Pancreas (tissue), 10 donors: ENCODE measurements around the gene S100A14. TPM values are rescaled to one million over a fixed set of nuclear protein-coding genes. Genes with fewer than 3 reads are reported as not detected.
A peak's percentile ranks its signal among the peaks of the same experiment; 100 is the strongest.

ENCODE experiments used
- ATAC-seq, 4 donors: fragments of 200-7000 bp; cut with Tn5 transposase; one replicate each; pipeline versions ENCODE4 v1.8.0 to v1.9.1; 2020; ENCODE audit warnings: mild to moderate bottlenecking in 4 of 4, moderate library complexity in 4 of 4
- DNase-seq, 6 donors: peaks; one replicate each; pipeline ENCODE4 v3.0.0-alpha.2; 2020
- FAIRE-seq: peaks from 2 replicates; lab custom pipeline; 2012; peaks lifted over from hg19 to GRCh38; lab: Jason Lieb, UNC
- H3K27ac ChIP-seq, 4 donors: fragments of 200-600 bp; sonication (generic); 1 replicate in 3 of 4; 2 replicates in 1 of 4; pipeline versions ENCODE4 v1.5.0 to v1.8.0; 2020
- H3K27me3 ChIP-seq, 4 donors: fragments of 200-600 bp; one replicate each; pipeline ENCODE4 v1.8.0; 2021
- H3K36me3 ChIP-seq, 3 donors: fragments of 200-600 bp; sonication (generic) in 1 of 3; one replicate each; pipeline versions ENCODE4 v1.5.0 to v1.8.0; 2020 to 2021
- H3K4me1 ChIP-seq, 3 donors: fragments of 200-600 bp; one replicate each; pipeline ENCODE4 v1.8.0; 2021
- H3K4me3 ChIP-seq, 4 donors: fragments of 200-600 bp; sonication (generic) in 2 of 4; one replicate each; pipeline versions ENCODE4 v1.5.0 to v1.8.0; 2020 to 2021
- H3K9me3 ChIP-seq, 4 donors: fragments of 200-600 bp; one replicate each; pipeline ENCODE4 v1.8.0; 2021
- CTCF ChIP-seq, 4 donors: fragments of 200-600 bp; sonication (generic) in 3 of 4; IDR thresholded peaks; one replicate each; pipeline versions ENCODE4 v1.5.0 to v1.8.0; 2021; ENCODE audit warnings: antibody characterized with exemption in 4 of 4
- WGBS, 2 donors: extraction: QIAGEN DNeasy Blood & Tissue Kit; methylation state at CpG; one replicate each; pipeline ENCODE4 v1.1.7; 2013; 5-methylcytosine and 5-hydroxymethylcytosine counted together
- intact Hi-C, 3 donors: fragments of 100-400 bp; cut with DNase I; formaldehyde crosslinking; loops; one replicate each; pipeline versions ENCODE4 v1.11.1 to v1.14.2; 2022
- polyA plus RNA-seq, 2 donors: library from polyadenylated mRNA; stranded (reverse); fragments of 200-250 nt; gene quantifications; one replicate each; pipeline ENCODE4 v1.2.3, GENCODE V29; 2013
- total RNA-seq, 6 donors: library from RNA; stranded (reverse); fragmentation: NEBNext Ultra II Directional in 4 of 6; extraction: Animal tissue kit (Norgen Biotek cat#: 25700) in 4 of 6; gene quantifications; one replicate each; pipeline versions ENCODE4 v1.2.1 to v1.2.4, GENCODE V29; 2021 to 2023
- donor health status: healthy with polysubstance abuse.
- donor health status: DM: no; HTN: no; CAD: no; lungs with moderate emphysema.
- donor health status: DM: no; HTN: no; CAD: no.
- donor health status: control.
- donor health status: control.
- donor health status: Bipolar disorder and iron deficiency.
- donor health status: DM: yes; HTN: yes; CAD: no.
- donor health status: DM: no; HTN: no; CAD: no.
- donor health status: DM: no; HTN: no; CAD: no.
- donor health status: DM: yes; HTN: yes; CAD: no.

S100A14 gene
- total and polyA plus RNA-seq, 8 donors, result 3.6 to 23.7 (median 13.0) TPM

GRCh38 chr1:153629343-153629665 is 13.2 kb upstream of the S100A14 start:
- DNase-seq (peak in 2 of 6 donors; percentile 45 to 51), ATAC-seq (no peak), FAIRE-seq (no peak)
- TF ChIP-seq CTCF (IDR thresholded peaks at IDR 0.05), result no peak
- intact Hi-C loops, result loop anchor here in 1 of 3 donors (10.0 kb wide), 1 partner anchor 55 kb away; no protein-coding TSS in a partner anchor
- H3K4me1 ChIP-seq, result peaks cover 0 to 9% (median 0%) of the 10 kb centered on the region in 3 donors
- no peaks in the 10 kb centered on the region for H3K27me3 ChIP-seq
- 78 to 79% methylated on average over 4 to 5 of the region's 5 CpGs for WGBS, 2 donors
- no peak overlapping the region for H3K27ac ChIP-seq
- no peaks in the 10 kb centered on the region for H3K36me3 ChIP-seq
- H3K4me3 ChIP-seq, result no peak overlapping the region
- H3K9me3 ChIP-seq, result no peaks in the 10 kb centered on the region

- Histone ChIP-seq H3K4me3 (no peak overlapping the region), H3K27ac (no peak overlapping the region), H3K27me3 (no peaks in the 10 kb centered on the region), H3K9me3 (no peaks in the 10 kb centered on the region), H3K36me3 (no peaks in the 10 kb centered on the region), H3K4me1 (peaks cover 0 to 9% (median 0%) of the 10 kb centered on the region in 3 donors)
- ATAC-seq (no peak), DNase-seq (peak in 2 of 6 donors; percentile 42 to 52), FAIRE-seq (no peak)
- WGBS, 2 donors, result 78 to 96% methylated on average over 6 of the region's 6 CpGs
- intact Hi-C loops, result loop anchor here in 1 of 3 donors (10.0 kb wide), 1 partner anchor 54 kb away; no protein-coding TSS in a partner anchor
- no peak for TF ChIP-seq CTCF (IDR thresholded peaks at IDR 0.05)
These were observed 12.7 kb upstream of the S100A14 start for GRCh38 chr1:153628638-153629342.

- Histone ChIP-seq H3K4me1 (peaks cover 0 to 9% (median 0%) of the 10 kb centered on the region in 3 donors), H3K9me3 (no peaks in the 10 kb centered on the region), H3K27ac (peak within 1 kb of the TSS; percentile 44 to 85 (median 80)), H3K27me3 (no peaks in the 10 kb centered on the region), H3K36me3 (no peaks in the 10 kb centered on the region), H3K4me3 (peak within 1 kb of the TSS; percentile 14 to 58 (median 31))
- FAIRE-seq (no peak), DNase-seq (peak in 3 of 6 donors; percentile 56 to 83 (median 65)), ATAC-seq (peak in 2 of 4 donors; percentile 5 to 30)
- no peak for TF ChIP-seq CTCF (IDR thresholded peaks at IDR 0.05)
- intact Hi-C loops, result loop anchor here in 1 of 3 donors (10.0 kb wide), 1 partner anchor 53 kb away; no protein-coding TSS in a partner anchor
- 49 to 52% methylated on average over 10 of the region's 10 CpGs for WGBS, 2 donors
These were observed 11.8 kb upstream of the S100A14 start, which contains the start of gene S100A1 for GRCh38 chr1:153627715-153628626. Gene S100A1 (plus strand): TSS chr1:153628434. CDS start chr1:153630522, 2,088 bp downstream.

- H3K4me1 ChIP-seq, result peaks cover 0 to 9% (median 0%) of the 10 kb centered on the region in 3 donors
- H3K4me3 ChIP-seq, result peak within 1 kb of the TSS; percentile 14 to 58 (median 31)
- no peaks in the 10 kb centered on the region for H3K9me3 ChIP-seq
- DNase-seq, result peak; percentile 78 to 91 (median 86)
- ATAC-seq, result peak; percentile 81 to 87 (median 85)
- no peaks in the 10 kb centered on the region for H3K27me3 ChIP-seq
- peak; percentile 21 to 44 (median 38) for TF ChIP-seq CTCF (IDR thresholded peaks at IDR 0.05)
- WGBS, 2 donors, result 3 to 4% methylated on average over 28 of the region's 28 CpGs
- H3K27ac ChIP-seq, result peak within 1 kb of the TSS; percentile 44 to 85 (median 80)
- H3K36me3 ChIP-seq, result peaks cover 0 to 5% (median 0%) of the 10 kb centered on the region in 3 donors
- intact Hi-C loops, result loop anchor here in 1 of 3 donors (10.0 kb wide), 1 partner anchor 52 kb away; no protein-coding TSS in a partner anchor
- FAIRE-seq, result no peak
These were observed 11.0 kb upstream of the S100A14 start, which contains the start of gene S100A13 for GRCh38 chr1:153626904-153627714. Gene S100A13 (minus strand): TSS chr1:153627505. CDS start chr1:153626472, 1,033 bp downstream.
